Stimulated activated CD4-positive, alpha-beta T cell treated with anti-CD3 and anti-CD28 coated beads, Interleukin-1b, Interleukin-23, amount 100 ng/mL, for 24 hours (primary cell): Measurements from ENCODE around the gene ADORA1.

Source experiments
- DNase-seq, 4 experiments: peaks; one replicate each; pipeline ENCODE4 v3.0.0-alpha.2; 2020; ENCODE audit warnings: low read depth in 4 of 4, low spot score in 1 of 4

Gene ADORA1

GRCh38 chr1:203138066-203138465 is 10.5 kb downstream of the ADORA1 start:
- no peak for DNase-seq

GRCh38 chr1:203139976-203140475 is 12.5 kb downstream of the ADORA1 start:
- DNase-seq, result no peak

- no peak for DNase-seq
Measured at GRCh38 chr1:203140743-203141520, 13.4 kb downstream of the ADORA1 start.

- no peak for DNase-seq
Measured at GRCh38 chr1:203142124-203142523, 14.6 kb downstream of the ADORA1 start.

GRCh38 chr1:203142684-203143408 is 15.3 kb downstream of the ADORA1 start:
- DNase-seq, result no peak

- DNase-seq, result no peak
Measured at GRCh38 chr1:203143641-203144040, 16.1 kb downstream of the ADORA1 start.

GRCh38 chr1:203144661-203145060 is 17.1 kb downstream of the ADORA1 start:
- DNase-seq, result no peak

GRCh38 chr1:203145321-203146041 is 18.0 kb downstream of the ADORA1 start:
- no peak for DNase-seq

- DNase-seq, result no peak
Measured at GRCh38 chr1:203146042-203146369, 18.5 kb downstream of the ADORA1 start.

- DNase-seq, result no peak
Measured at GRCh38 chr1:203146537-203146936, 19.0 kb downstream of the ADORA1 start.

GRCh38 chr1:203147376-203147775 is 19.9 kb downstream of the ADORA1 start:
- no peak for DNase-seq

GRCh38 chr1:203148127-203148526 is 20.6 kb downstream of the ADORA1 start:
- DNase-seq, result no peak

GRCh38 chr1:203148579-203148978 is 21.1 kb downstream of the ADORA1 start:
- no peak for DNase-seq

- no peak for DNase-seq
Measured at GRCh38 chr1:203149188-203149840, 21.8 kb downstream of the ADORA1 start.

- DNase-seq, result no peak
Measured at GRCh38 chr1:203150511-203151297, 23.2 kb downstream of the ADORA1 start.

- DNase-seq, result no peak
Measured at GRCh38 chr1:203151362-203152157, 24.0 kb downstream of the ADORA1 start.

GRCh38 chr1:203152158-203153034 is 24.9 kb downstream of the ADORA1 start:
- no peak for DNase-seq

- no peak for DNase-seq
Measured at GRCh38 chr1:203153051-203153988, 25.8 kb downstream of the ADORA1 start.
